NOMO-1 (cell line): ENCODE measurements around the gene NR5A2.
A peak's percentile ranks its signal among the peaks of the same experiment; 100 is the strongest.

Experiments used
- DNase-seq, 2 experiments: peaks; one replicate each; lab custom pipeline; 2025; ENCODE audit not compliant: unreplicated experiment in 2 of 2; lab: John Stamatoyannopoulos, UW

Gene NR5A2

GRCh38 chr1:200027264-200027823, at the start of gene NR5A2:
TSS of gene NR5A2 (plus strand) at chr1:200027710. CDS start at chr1:200027848, 138 bp downstream.
- no peak for DNase-seq

DNA sequence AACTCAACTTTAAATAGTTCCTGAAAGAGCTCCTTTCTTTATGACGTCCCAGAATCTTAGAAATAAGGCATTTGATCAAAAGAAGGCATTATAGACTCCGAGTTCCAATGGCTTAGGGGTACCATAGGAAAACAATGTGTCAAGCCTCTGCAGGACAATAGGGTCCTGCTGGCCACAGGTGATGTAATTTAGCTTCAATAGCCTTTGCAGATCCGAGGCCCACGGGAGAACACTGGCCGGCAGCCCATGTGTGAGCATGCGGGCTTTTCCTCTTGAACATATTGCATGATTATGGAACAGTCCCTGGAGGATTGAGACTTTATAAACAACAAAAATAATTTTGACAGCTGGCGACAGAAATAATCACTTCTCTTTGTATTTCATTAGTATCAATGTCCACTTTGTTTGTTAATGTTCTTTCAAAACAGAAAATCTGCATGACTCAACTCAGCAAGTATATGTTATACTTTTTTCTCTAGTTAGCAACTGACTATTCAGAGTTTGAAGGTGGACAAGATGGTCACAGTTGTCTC, 49.0 kb upstream of the NR5A2 start:
- DNase-seq: no peak

DNA sequence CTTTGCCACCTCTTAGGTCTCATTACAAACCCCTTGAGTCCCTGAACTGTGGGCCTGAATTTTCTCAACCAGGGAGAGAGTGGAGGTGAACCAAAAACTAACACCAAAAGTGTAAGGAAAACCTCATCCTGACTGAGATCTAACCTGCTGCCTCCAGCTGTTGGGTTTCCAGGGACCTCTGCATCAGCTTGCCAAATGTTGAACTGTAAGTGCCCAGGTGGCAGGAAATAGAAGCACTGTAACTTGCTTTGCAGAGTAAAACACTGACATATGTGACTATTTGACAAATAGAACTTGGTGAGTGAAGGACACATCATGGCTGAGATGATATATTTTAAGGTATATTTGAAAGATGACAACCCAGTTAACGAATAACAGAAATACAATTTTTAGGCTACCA, 48.4 kb upstream of the NR5A2 start:
- DNase-seq: no peak

DNA sequence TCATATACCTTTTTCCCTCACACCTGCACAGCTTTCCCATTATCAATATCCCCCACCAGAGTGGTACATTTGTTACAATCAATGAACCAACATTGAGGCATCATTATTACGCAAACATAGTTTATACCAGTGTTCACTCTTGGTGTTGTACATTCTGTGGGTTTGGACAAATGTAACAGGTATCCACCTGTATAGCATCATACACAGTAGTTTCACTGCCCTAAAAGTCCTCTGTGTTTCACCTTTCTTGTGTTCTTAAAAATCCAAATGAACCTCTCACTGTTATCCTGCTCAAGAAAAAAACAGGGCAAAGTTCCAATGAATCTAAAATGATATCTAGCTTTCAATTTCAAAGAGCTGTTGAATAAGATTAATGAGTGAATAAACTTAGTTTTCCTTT, 45.9 kb upstream of the NR5A2 start:
- DNase-seq: no peak

DNA sequence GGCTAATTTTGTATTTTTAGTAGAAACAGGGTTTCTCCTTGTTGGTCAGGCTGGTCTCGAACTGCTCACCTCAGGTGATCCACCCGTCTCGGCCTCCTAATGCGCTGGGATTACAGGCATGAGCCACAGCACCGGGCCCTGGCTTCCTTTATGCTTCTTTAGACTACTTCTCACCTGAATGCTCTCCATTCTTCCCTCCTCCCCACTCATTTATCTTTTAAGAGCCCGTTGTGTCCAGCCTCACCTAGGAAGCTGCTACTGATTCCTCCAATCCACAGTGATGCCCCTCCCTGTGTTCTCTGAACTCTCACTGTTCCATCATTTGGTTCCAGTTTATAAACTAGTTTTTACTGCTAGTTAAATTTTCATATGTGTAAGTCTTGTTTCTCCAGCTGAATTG, 44.9 kb upstream of the NR5A2 start:
- DNase-seq: no peak

GRCh38 chr1:199983531-199983930, 44.0 kb upstream of the NR5A2 start:
- DNase-seq: no peak

DNA sequence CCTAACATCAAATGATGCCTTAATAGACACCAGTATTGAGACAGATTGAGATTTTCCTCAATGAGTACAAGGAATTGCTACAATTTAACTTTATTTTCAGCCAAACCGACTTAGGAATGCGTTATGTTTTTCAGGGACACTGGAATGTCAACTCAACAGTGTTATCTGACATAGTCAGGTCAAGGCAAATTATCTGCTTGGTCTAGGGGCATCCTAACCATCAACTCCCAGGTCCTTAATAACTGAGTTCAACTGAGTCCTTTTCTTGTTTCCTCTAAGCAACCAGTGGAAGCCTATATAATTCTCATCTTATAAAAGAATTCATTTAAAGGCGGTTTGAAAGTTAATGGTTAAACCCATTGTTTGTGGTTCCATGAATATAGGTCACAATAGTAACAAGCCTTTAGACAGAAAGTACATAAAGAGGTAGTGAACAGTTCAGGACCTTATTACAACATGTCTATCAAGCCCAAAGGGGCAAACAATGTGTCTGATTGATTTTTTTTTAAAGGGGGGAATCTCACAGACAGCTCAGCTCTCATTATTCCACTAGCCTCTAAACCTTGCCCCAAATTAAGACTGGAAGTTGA, 32.3 kb upstream of the NR5A2 start:
- no peak for DNase-seq

- no peak for DNase-seq
These were observed 22.3 kb upstream of the NR5A2 start for GRCh38 chr1:200005165-200005564.

- DNase-seq: no peak
These were observed 20.8 kb upstream of the NR5A2 start for GRCh38 chr1:200006711-200007110.

DNA sequence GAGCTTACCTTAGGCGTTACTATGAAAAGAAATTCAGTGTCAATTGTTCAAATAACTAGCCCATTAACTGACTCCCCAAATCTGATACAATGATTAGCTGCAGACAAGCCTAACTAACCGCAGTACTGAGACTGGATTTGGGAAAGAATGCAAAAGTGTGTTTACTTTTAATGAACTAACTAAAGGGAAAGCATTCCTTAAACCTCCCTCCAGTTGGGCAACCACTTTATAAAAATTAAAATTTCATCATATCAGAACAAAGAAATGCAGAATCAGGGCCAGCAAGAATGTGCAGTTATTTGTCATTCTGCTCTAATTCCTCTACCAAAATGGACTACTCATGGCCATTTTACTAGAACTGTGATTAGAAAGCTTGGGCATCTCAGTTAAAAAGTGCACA, 11.7 kb upstream of the NR5A2 start:
- no peak for DNase-seq

DNA sequence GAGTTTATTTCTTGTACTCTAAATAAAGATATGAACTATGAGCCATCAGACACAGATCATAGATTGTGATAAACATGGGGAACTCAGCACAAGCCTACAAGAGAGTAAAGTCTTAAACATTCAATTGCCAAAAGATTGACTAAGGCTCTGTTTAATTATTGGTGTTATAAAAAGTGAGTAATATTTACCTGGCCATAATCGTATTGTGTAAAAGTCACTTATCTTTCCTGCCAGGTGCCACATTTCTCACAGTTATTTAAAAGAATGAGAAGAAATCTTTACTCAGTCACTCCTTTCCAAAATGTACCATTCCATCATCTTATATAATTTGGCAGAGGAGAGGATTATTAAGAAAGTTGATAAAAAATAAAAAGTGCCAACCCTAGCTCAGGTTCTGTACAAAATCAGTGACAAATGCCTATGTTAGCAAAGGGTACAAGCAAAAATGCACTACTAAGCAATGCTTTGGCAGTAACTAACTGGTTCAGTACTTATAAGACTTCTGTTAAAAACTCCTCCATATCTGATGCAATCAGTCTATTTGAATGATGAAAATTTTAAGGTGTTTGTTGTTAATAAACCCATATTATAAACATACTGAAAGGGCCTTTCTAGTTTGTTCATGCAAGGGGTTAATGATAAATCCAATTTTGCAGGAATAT, 5.8 kb upstream of the NR5A2 start:
- DNase-seq: no peak

DNA sequence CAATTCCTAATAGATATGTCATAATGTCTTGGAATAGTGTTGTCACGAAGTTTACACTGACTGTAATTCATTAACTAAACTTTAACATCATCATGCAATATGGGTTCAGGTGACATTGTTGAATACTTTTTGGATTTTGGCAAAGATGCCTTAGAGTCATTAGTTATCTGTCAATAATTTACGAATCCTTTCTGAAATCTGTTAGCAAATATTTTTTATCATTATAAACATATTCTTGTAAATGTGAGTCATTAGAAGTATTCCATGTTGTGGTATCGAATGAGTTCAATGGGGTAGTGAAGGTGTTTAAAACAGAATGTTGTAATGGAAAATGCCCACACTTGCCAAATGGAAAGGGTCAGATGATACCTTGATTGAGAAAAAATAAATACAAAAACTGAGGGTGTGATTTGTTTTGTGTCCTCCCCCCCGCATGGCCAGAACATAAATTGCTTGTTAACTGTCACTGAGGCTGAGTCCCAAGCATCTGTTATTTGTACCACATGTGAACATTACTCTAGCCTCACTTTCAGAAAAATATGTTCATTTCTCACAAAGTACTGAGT, 5.2 kb upstream of the NR5A2 start:
- DNase-seq: no peak

- peak in 1 of 2 experiments; percentile 34 for DNase-seq
These were observed 1.1 kb downstream of the NR5A2 start for GRCh38 chr1:200028586-200029034.

DNA sequence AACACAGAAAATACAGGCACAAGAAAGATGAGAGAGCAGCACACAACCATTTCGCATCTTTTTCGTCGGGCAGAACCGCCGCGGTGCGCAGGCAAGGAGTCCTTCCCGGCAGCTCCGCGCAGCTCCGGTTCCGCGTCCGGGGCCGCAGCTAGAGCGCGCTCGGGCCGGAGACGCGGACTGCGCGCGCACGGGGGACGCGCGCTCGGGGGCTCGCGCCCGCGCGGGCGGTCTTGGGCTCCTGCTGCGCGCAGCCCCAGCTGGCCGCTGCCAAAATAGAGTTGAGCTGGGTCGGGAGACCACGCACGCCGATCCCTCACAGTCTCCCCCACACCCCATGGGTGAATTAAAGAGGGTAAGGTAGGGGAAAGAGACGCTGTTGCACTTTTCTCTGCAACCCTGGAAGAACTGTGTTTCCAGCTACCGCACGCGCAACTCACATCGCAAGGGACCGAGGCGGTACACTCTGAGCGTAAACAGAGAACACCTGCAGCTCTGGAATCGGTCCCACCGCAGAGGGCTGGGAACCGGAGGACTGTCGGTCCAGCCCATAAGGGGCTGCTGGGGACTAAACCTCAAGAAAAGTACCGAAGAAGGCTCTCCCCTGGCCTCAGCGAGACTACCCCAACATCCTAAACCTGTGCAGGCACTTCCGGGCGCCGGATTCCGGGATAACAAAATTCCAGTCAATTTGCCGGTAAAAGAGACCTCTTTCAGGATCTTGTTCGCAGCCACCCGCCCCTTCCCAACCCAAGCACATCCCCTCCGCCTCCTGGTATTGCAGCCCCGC, 1.7 kb downstream of the NR5A2 start:
- peak; percentile 38 to 42 for DNase-seq

DNA sequence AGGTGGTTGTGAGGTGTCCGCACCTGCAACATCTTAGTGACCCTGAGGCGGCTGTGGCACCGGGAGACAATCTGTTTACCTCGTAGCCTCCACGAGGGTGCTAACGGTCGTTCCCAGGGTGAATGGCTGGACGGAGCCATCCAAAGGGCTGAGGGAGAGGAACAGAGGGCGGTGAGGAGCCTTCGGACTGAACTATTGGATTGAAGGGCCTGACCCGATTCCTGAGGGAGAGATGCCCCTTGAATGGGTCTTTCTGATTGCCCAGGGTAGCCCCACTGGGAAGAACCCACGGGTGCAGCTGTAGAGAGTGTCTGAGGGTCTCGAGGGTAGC, 2.3 kb downstream of the NR5A2 start:
- DNase-seq: no peak

DNA sequence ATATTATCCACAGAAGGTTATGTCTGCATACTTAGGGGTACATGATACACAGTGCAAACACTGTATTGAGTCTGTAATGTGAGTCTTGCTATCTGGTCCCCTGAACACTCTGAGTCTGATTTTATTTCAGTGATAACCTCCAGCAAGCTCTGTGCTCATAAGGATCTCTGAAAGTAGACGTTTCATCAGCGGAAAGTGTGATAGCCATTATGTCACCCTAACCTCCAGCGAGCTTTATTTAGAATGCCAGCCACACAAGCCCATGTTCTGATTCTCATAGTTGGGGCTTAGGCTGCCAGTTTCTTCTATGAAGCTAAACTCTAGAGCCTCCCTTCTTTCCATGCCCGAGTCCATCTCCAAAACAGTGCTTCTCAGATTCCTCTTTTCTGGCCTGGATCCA, 3.3 kb downstream of the NR5A2 start:
- no peak for DNase-seq

GRCh38 chr1:200033511-200034261, 6.2 kb downstream of the NR5A2 start:
- no peak for DNase-seq

- no peak for DNase-seq
These were observed 6.7 kb downstream of the NR5A2 start for GRCh38 chr1:200034262-200034557.

DNA sequence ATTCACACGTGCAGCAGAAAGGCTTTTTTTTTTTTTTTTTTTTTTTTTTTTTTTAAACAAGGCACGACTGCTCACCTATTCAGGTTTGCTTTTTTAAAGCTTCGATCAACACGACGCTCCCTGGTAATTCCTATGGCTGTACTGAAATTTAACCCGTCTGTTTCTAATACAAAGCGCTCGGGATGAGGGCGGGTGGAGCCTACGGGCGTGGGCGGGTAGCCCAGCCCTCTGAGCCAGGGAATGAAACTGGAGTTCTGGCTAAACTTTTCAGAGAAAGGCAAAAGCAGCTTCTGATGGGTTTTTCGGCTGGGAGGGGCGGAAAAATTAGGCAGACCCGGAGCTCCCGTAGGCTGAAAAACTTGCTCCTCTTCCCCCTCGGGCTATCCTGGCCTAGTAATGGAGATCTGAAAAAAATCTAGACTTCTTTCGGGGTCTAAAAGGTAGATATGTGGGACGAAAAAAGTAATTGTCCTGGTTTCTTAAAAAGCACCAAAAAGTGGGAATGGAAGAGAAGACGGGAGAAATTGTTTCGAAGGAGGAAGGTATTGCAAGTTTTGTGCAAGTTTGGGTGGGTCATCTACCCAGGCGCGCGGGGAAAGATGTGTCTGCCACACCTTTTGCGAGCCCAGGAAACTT, 7.4 kb downstream of the NR5A2 start:
- DNase-seq: no peak

GRCh38 chr1:200035397-200035955, 8.0 kb downstream of the NR5A2 start:
- DNase-seq: no peak
